IMR-90 (cell line): Measurements from ENCODE around the gene USP24. TPM values are rescaled to one million over a fixed set of nuclear protein-coding genes. Genes with fewer than 3 reads are reported as not detected.
"Not testable (repeated sequence)": the region's sequence is repeated elsewhere in the genome, so short reads cannot be mapped to it uniquely, and the experiment has no call there.

Source experiments
- ATAC-seq: fragments of 200-7000 bp; cut with Tn5 transposase; 2 replicates; pipeline ENCODE4 v1.9.1; 2020; ENCODE audit warnings: low read depth, mild to moderate bottlenecking, moderate library complexity
- BruUV-seq: library from RNA; stranded (reverse); fragments of 400-500 nt; replicated peaks from 2 replicates; lab custom pipeline; 2021; lab: Mats Ljungman, UMichigan
- CTCF ChIA-PET: fragments of 300-600 bp; formaldehyde crosslinking; extraction: SDS; loops from one replicate; lab custom pipeline; 2021; ENCODE audit warnings: antibody characterized with exemption; lab: Yijun Ruan, JAX
- POLR2A ChIA-PET: fragments of 300-600 bp; sonication (Branson Sonifier 250); formaldehyde crosslinking; loops from one replicate; lab custom pipeline; 2022; ENCODE audit warnings: antibody characterized with exemption; ENCODE audit not compliant: unreplicated experiment; lab: Charles Lee
- DNase-seq: peaks from one replicate; pipeline ENCODE4 v3.0.0; 2013
- H2AFZ ChIP-seq: replicated peaks from 2 replicates; pipeline ENCODE3; 2013; ENCODE audit warnings: low read length, mild to moderate bottlenecking; ENCODE audit not compliant: poor library complexity
- H2AK5ac ChIP-seq: 2 replicates; pipeline ENCODE4 v1.6.1; 2013; ENCODE audit warnings: low read depth, low read length, inconsistent platforms
- H2AK9ac ChIP-seq: replicated peaks from 2 replicates; pipeline ENCODE3; 2013; ENCODE audit warnings: mild to moderate bottlenecking, low read depth, low read length, moderate library complexity; ENCODE audit not compliant: poor library complexity
- H2BK120ac ChIP-seq: 2 replicates; pipeline ENCODE4 v1.6.1; 2013; ENCODE audit warnings: low read depth, low read length, inconsistent platforms
- H2BK15ac ChIP-seq: 3 replicates; pipeline ENCODE4 v1.6.1; 2013; ENCODE audit warnings: low read depth, low read length, inconsistent platforms
- H2BK20ac ChIP-seq: 2 replicates; pipeline ENCODE4 v1.6.1; 2013; ENCODE audit warnings: low read depth, mild to moderate bottlenecking, inconsistent platforms, low read length, moderate library complexity
- H2BK5ac ChIP-seq: 2 replicates; pipeline ENCODE4 v1.6.1; 2013; ENCODE audit warnings: mild to moderate bottlenecking, low read depth, low read length, inconsistent platforms; ENCODE audit not compliant: poor library complexity, severe bottlenecking
- H3K14ac ChIP-seq: replicated peaks from 2 replicates; pipeline ENCODE4 v1.6.1; 2013; ENCODE audit warnings: low read depth, low read length, inconsistent platforms
- H3K18ac ChIP-seq: 2 replicates; pipeline ENCODE4 v1.6.1; 2013; ENCODE audit warnings: low read depth, low read length, control low read depth
- H3K23ac ChIP-seq: 2 replicates; pipeline ENCODE4 v1.6.1; 2013; ENCODE audit warnings: low read depth, low read length, inconsistent platforms
- H3K27ac ChIP-seq: 2 replicates; pipeline ENCODE4 v1.5.1; 2013; ENCODE audit warnings: mild to moderate bottlenecking, control low read depth, low read length; ENCODE audit not compliant: insufficient read depth
- H3K27me3 ChIP-seq: 2 replicates; pipeline ENCODE4 v1.6.1; 2013; ENCODE audit warnings: low read length; ENCODE audit not compliant: control insufficient read depth, insufficient read depth
- H3K36me3 ChIP-seq: 2 replicates; pipeline ENCODE4 v1.6.1; 2013; ENCODE audit warnings: low read length, mixed read lengths; ENCODE audit not compliant: control insufficient read depth, insufficient read depth
- H3K4ac ChIP-seq: 2 replicates; pipeline ENCODE4 v1.6.1; 2013; ENCODE audit warnings: low read depth, low read length, inconsistent platforms
- H3K4me1 ChIP-seq: 2 replicates; pipeline ENCODE4 v1.6.1; 2013; ENCODE audit warnings: low read length, mixed read lengths; ENCODE audit not compliant: control insufficient read depth, insufficient read depth
- H3K4me2 ChIP-seq: 2 replicates; pipeline ENCODE4 v1.6.1; 2013; ENCODE audit warnings: low read depth, mild to moderate bottlenecking, control low read depth, low read length, moderate library complexity
- H3K4me3 ChIP-seq: 2 replicates; pipeline ENCODE4 v1.5.1; 2013; ENCODE audit warnings: low read depth, mild to moderate bottlenecking, control low read depth, low read length, moderate library complexity; ENCODE audit not compliant: insufficient read depth
- H3K56ac ChIP-seq: 2 replicates; pipeline ENCODE4 v1.6.1; 2013; ENCODE audit warnings: low read length, inconsistent platforms; ENCODE audit not compliant: insufficient read depth; ENCODE audit errors: extremely low read depth
- H3K79me1 ChIP-seq, 2 experiments: 2 replicates each; pipeline ENCODE4 v1.6.1; 2013; ENCODE audit warnings: low read length in 2 of 2, inconsistent platforms in 1 of 2, low read depth in 1 of 2
- H3K9ac ChIP-seq: 2 replicates; pipeline ENCODE4 v1.6.1; 2013; ENCODE audit warnings: low read depth, low read length, control low read depth
- H3K9me1 ChIP-seq: 2 replicates; pipeline ENCODE4 v1.6.1; 2013; ENCODE audit warnings: low read length, inconsistent platforms; ENCODE audit not compliant: insufficient read depth
- H3K9me3 ChIP-seq: 2 replicates; pipeline ENCODE4 v1.6.1; 2013; ENCODE audit warnings: low read length; ENCODE audit not compliant: control insufficient read depth, insufficient read depth
- H4K20me1 ChIP-seq: 2 replicates; pipeline ENCODE4 v1.6.1; 2013; ENCODE audit warnings: low read length, inconsistent platforms; ENCODE audit not compliant: insufficient read depth
- H4K5ac ChIP-seq: 2 replicates; pipeline ENCODE4 v1.6.1; 2013; ENCODE audit warnings: mild to moderate bottlenecking, low read depth, low read length, control low read depth
- H4K8ac ChIP-seq, 2 experiments: 2 replicates each; pipeline ENCODE4 v1.6.1; 2013; ENCODE audit warnings: low read depth in 2 of 2, low read length in 2 of 2, control low read depth in 1 of 2, inconsistent platforms in 1 of 2
- H4K91ac ChIP-seq: 2 replicates; pipeline ENCODE4 v1.6.1; 2013; ENCODE audit warnings: low read depth, low read length, inconsistent platforms; ENCODE audit not compliant: insufficient read depth
- MAFK ChIP-seq: IDR thresholded peaks from 2 replicates; pipeline ENCODE4 v1.6.1; 2012; ENCODE audit warnings: low read depth, low read length, improper control_type of control experiment
- MAZ ChIP-seq: IDR thresholded peaks from 2 replicates; pipeline ENCODE4 v1.6.1; 2012; ENCODE audit warnings: low read depth, mild to moderate bottlenecking, low read length, improper control_type of control experiment, moderate library complexity, borderline replicate concordance
- MXI1 ChIP-seq: IDR thresholded peaks from 2 replicates; pipeline ENCODE4 v1.6.1; 2012; ENCODE audit warnings: low read depth, mild to moderate bottlenecking, low read length, moderate library complexity, borderline replicate concordance
- WGBS, 2 experiments: methylation state at CpG; one replicate each; pipeline versions ENCODE4 v1.1.5 to v1.1.7; 2013; ENCODE audit warnings: missing lambda C conversion rate in 2 of 2; ENCODE audit not compliant: insufficient read length in 1 of 2; ENCODE audit errors: extremely low coverage in 2 of 2; 5-methylcytosine and 5-hydroxymethylcytosine counted together
- dilution Hi-C: fragments of 300-500 bp; cut with HindIII; formaldehyde crosslinking; loops from one replicate; pipeline ENCODE4 v1.14.3; 2018; ENCODE audit warnings: low sequenced_read_pairs; ENCODE audit not compliant: unreplicated experiment
- in situ Hi-C: fragments of 300-500 bp; cut with MboI; formaldehyde crosslinking; loops from 3 replicates; pipeline ENCODE4 v1.14.3; 2019; ENCODE audit warnings: low sequenced_read_pairs, inconsistent platforms, mixed read lengths
- intact Hi-C: fragments of 100-400 bp; cut with micrococcal nuclease; formaldehyde crosslinking; loops from 2 replicates; pipeline ENCODE4 v1.10.0; 2022
- polyA plus RNA-seq, 3 experiments: library from polyadenylated mRNA; depleted of rRNA; stranded (reverse); fragments of >200 nt; gene quantifications; 2 replicates each; pipeline ENCODE4 v1.2.3, GENCODE V29; 2012; ENCODE audit warnings: low replicate concordance in 1 of 3
- total RNA-seq: library from RNA; depleted of rRNA; stranded (reverse); fragments of >200 nt; gene quantifications from 2 replicates; pipeline ENCODE4 v1.2.3, GENCODE V29; 2012

The USP24 gene
- total and polyA plus RNA-seq, 2 of the 4 experiments (the other 2 are of a cell fraction): 8.4 to 36.7 TPM

GRCh38 chr1:55200667-55201066 is 14.5 kb downstream of the USP24 start:
- ATAC-seq: no peak; the same call in 1 of the 2 replicates
- Histone ChIP-seq H2BK20ac (no peak overlapping the region), H2BK120ac (no peak overlapping the region), H3K9me1 (peaks cover 15% of the 10 kb centered on the region), H3K9me3 (no peaks in the 10 kb centered on the region), H3K4me1 (peaks cover 8% of the 10 kb centered on the region), H3K4me2 (no peak overlapping the region), H2AK5ac (no peak overlapping the region), H2AFZ (no peak overlapping the region), H2BK15ac (no peak overlapping the region), H3K14ac (no peak overlapping the region), H3K27me3 (no peaks in the 10 kb centered on the region), H3K18ac (no peak overlapping the region), H3K56ac (no peak overlapping the region), H4K8ac (no peak overlapping the region), H3K27ac (no peak overlapping the region), H3K36me3 (no peaks in the 10 kb centered on the region), H3K4me3 (no peak overlapping the region), H3K79me1 (peaks cover 27 to 57% of the 10 kb centered on the region in 2 experiments), H3K4ac (no peak overlapping the region), H4K5ac (no peak overlapping the region), H2BK5ac (no peak overlapping the region), H4K20me1 (peaks cover 41% of the 10 kb centered on the region), H4K91ac (no peak overlapping the region), H3K9ac (no peak overlapping the region), H2AK9ac (no peak overlapping the region), H3K23ac (no peak overlapping the region)
- WGBS, 2 experiments: no CpG with 5 or more reads among the region's 2 CpGs
- dilution Hi-C loops (no loop called here), intact Hi-C loops (loop anchor here (5.0 kb wide), 1 partner anchor 33 kb away; no protein-coding TSS in a partner anchor), in situ Hi-C loops (no loop called here)
- no peak for DNase-seq
- ChIA-PET CTCF (interaction anchor here (0.6 to 1.7 kb wide), 4 partner anchors 8 to 61 kb away, joined by 3 to 6 read pairs (median 4); no protein-coding TSS in a partner anchor), POLR2A (no interaction called here)
- no peak for TF ChIP-seq MAFK
- no peak for TF ChIP-seq MXI1
- TF ChIP-seq MAZ: no peak
- no TSS peak for BruUV-seq

GRCh38 chr1:55199735-55200134 is 15.4 kb downstream of the USP24 start:
- H3K4me2 ChIP-seq, dilution Hi-C loops, H2AK5ac ChIP-seq, H4K8ac ChIP-seq, H2BK120ac ChIP-seq, H2BK20ac ChIP-seq, H2BK5ac ChIP-seq, ATAC-seq, H4K5ac ChIP-seq, H3K9me3 ChIP-seq, H3K4me3 ChIP-seq, H3K27me3 ChIP-seq, POLR2A ChIA-PET, H3K18ac ChIP-seq, H3K23ac ChIP-seq, H3K36me3 ChIP-seq, H2AK9ac ChIP-seq, BruUV-seq, H3K9ac ChIP-seq, H3K4ac ChIP-seq, H3K56ac ChIP-seq, H3K4me1 ChIP-seq, H3K27ac ChIP-seq, H2BK15ac ChIP-seq, H3K14ac ChIP-seq, in situ Hi-C loops, H4K91ac ChIP-seq, H2AFZ ChIP-seq, DNase-seq: not testable (repeated sequence)
- peaks cover 31 to 59% of the 10 kb centered on the region in 2 experiments for H3K79me1 ChIP-seq
- peaks cover 14% of the 10 kb centered on the region for H3K9me1 ChIP-seq
- H4K20me1 ChIP-seq: peaks cover 43% of the 10 kb centered on the region
- intact Hi-C loops: loop anchor here (5.0 kb wide), 1 partner anchor 32 kb away; no protein-coding TSS in a partner anchor
- WGBS, 2 experiments: no CpG with 5 or more reads among the region's 9 CpGs
- CTCF ChIA-PET: interaction anchor here (1.2 to 1.7 kb wide), 2 partner anchors 9 to 11 kb away, joined by 3 to 6 read pairs; no protein-coding TSS in a partner anchor
